Stimulated activated CD8-positive, alpha-beta memory T cell treated with anti-CD3 and anti-CD28 coated beads, Interleukin-4, amount 100 ng/mL, for 4 hours (primary cell): ENCODE results near the gene ACAA2.

Source experiments
- DNase-seq, 2 donors: peaks; one replicate each; pipeline ENCODE4 v3.0.0-alpha.2; 2020; ENCODE audit warnings: low read depth in 2 of 2, low spot score in 1 of 2

The ACAA2 gene

GRCh38 chr18:49744376-49745008 is 68.8 kb downstream of the ACAA2 start:
- no peak for DNase-seq

DNA sequence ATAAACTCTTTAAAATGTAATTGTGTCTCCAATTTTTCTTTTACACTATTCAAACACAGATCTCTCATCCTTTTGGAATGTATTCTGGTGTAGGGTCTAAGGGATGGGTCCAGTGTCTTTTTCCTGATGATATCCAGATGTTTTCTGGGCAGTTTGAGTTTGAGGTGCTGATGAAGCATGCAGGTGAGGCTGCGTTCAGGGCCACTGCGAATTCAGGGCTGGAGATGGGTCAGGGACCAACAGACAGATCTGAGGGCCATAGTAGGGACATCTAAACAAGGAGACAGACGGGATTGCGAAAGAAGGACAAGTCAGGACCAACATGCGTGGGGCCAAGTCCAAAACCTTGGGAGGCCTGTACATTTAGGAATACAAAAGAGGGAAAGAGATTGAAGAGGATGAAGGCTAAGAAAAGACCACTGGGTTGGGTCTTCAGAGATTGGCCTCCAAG is 70.2 kb downstream of the ACAA2 start:
- no peak for DNase-seq

DNA sequence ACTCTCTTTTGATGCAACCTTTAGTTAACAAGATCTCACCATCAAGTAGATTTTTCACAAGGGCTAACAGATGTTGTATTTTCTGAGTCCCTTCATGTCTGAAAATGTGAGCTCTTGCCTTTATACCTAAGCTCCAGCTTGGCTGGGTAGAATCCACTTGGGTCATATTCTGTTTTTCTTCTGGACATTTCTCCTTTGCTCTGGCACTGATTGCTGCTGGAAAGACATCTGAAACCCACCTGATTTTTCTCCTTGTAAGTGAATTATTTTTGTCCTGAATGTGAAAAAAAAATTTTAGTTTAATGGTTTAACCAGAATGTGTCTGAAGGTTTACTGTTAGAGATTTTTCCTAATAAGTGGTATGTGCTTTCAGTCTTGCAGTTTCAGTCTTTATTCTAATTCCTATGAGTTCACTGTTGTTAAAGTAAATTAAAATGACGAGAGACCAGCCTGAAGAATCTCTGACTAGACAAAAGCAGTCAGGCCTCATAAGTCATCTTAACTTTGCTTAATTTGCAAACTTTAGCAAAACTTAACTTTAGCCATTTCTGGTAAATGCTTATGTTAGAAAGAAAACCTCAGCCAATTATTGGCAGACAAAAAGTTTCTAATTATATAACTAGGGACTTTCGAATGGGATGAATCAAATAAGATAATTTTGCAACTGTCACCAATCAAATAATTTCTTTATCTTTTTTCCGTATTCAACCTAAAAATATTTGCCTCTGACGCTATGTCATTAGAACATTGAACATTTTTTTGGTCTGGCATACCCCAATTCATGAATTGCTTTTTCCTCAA is 70.8 kb downstream of the ACAA2 start:
- DNase-seq: no peak

- DNase-seq: no peak
Observed at GRCh38 chr18:49739275-49739674, 74.1 kb downstream of the ACAA2 start.

DNA sequence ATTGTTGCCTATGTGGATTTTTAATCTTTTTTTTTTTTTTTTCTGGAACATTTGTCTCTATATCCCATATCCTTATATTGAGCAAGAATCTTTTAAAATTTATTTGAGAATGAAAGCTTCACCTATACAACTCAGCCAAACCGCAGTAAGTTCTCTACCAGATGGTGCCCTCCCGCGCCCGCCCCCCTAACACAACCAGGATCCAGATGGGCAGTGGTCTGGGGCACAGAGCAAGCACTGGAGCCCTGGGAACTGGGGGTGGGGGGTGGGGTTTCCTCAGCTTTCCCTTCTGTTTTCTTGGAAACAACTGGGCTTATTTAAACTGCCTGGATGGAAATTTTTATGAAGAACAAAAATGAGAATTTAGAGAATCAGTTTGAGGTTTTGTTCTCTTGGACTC is 74.6 kb downstream of the ACAA2 start:
- DNase-seq: no peak

DNA sequence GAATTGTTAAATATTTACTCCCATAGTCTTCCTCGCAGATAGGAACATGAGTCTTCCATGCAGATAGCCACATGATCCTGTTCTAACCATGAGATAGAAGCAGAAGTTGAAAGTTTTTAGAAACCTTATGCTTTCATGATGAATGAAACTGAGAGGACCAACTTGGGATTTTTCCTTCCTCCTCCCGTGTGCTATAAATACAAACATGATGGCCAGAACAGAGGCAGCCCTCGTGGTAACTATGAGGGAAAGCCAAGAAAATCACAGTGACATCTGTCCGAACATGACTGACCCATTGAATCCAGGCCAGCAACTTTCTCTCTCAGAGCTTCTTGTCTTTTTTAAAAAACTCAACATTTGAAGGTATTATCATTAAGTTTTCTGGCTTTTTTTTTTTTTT is 78.5 kb downstream of the ACAA2 start:
- DNase-seq: no peak

DNA sequence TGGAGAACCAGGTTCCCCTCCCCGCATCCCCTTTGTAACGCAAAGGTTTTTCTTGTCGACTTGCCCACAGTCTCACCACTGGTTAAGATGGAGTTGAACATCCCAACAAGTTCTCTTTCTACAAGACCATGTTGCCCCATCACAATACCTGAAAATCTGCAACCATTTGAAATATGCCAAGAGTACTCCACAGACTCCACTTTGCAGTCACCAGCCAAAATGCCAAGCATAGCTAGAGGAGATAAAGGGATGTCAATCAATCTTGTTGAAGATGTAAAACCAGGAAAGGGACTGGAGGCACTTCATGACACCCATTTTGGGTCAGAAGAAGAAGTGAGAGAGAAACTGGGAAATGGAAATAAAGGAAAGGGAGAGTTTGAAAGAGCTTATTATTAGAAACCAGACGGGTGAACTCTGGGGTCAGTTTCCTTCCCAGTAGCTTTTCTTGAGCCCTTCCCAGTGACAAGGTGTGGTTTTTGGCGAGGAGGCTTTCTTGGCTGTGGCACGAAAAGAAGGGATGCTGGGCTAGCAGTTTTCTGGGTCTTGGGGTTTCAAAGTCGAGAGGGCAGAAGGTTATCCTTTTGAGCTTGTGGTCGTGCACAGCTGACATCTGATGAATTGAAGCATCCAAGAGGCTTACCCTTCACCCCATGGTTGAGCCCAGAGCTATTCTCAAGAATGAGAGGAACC is 79.3 kb downstream of the ACAA2 start:
- DNase-seq: no peak

DNA sequence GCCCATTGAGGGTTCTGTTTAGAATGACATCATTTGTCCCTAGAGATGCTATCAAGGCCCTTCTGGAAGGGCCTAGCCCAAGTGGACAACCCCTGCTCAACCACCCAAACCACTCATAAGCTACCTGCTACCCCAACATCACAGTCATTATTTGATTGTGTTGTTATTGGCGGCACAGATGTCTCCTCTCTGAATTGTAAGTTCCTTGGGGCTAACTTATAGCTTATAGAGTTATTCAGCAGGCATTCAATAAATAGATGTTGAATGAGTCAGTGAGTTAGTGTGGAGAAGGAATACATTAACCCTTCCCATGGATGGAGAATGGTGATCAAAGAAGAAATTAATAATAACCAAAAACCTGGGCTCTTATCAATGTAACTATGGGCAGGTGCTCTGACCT is 80.0 kb downstream of the ACAA2 start:
- DNase-seq: no peak
